CD4-positive, alpha-beta T cell treated with Interleukin-4 for 4 hours (primary cell): ENCODE measurements around the gene INPP5J.
"Not testable (repeated sequence)": the region's sequence is repeated elsewhere in the genome, so short reads cannot be mapped to it uniquely, and the experiment has no call there.

Experiments
- DNase-seq: peaks from one replicate; pipeline ENCODE4 v3.0.0-alpha.2; 2020

The INPP5J gene

GRCh38 chr22:31155422-31155821, 32.7 kb downstream of the INPP5J start:
- DNase-seq = no peak

GRCh38 chr22:31160328-31160978, 37.7 kb downstream of the INPP5J start:
- DNase-seq = no peak

GRCh38 chr22:31161386-31161785, 38.6 kb downstream of the INPP5J start:
- DNase-seq = no peak

DNA sequence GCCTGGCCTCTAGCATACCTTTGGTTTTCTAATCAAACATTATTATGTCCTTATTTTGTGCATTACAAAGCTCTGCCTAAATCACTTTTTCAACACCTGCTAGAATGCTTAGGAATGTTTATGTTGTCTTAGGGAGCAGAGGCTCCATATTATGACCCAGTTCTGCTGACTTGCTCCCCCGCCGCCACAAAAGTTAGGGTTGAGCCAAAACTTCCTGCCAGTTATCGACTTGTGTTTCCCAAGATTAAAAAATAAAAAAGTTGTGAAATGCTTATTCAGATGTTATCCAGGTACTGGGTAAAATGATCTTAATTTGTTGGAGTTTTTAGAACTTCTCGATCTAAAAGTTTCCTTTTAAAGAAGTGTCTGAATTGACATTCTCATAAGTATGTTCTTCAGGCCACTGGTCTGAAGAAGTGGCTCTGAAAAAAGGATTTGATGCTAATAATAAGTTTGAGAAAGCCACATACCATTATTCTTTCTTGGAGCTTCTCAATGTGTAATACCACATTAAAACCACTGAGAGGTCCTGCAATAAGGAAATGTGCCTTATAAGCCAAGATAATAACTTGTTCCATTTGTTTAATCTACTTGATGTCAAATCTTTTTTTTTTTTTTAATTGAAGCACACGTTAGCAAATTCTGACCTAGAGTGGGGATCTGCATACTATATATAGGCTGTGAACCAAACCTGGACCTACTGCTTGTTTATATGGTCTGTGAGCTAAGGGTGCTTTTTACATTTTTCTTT, 39.4 kb downstream of the INPP5J start:
- no peak for DNase-seq

DNA sequence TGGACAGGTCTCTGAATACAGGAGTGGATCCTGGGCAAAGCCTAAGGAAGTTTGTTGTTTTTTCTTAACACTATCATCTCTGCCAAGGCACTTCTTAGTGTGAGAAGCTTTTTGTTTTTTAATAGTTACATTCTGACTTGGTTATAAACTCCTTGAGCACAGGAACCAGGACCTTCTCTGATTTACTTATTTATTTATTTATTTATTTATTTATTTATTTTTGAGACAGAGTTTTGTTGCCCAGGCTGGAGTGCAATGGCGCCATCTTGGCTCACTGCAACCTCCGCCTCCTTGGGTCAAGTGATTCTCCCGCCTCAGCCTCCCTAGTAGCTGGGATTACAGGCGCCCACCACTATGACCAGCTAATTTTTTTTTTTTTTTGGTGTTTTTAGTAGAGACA, 48.2 kb downstream of the INPP5J start:
- DNase-seq = no peak

DNA sequence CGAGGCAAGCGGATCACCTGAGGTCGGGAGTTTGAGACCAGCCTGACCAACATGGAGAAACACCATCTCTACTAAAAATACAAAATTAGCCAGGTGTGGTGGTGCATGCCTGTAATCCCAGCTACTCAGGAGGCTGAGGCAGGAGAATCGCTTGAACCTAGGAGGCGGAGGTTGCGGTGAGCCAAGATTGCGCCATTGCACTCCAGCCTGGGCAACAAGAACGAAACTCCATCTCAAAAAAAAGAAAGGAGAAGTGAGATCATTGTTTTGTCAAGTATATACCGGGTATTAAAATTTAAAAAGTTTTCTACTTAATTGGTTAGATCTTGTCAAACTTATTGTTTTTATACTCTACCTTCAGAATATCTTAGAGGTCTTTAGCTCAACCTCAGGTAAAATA, 49.0 kb downstream of the INPP5J start:
- DNase-seq = not testable (repeated sequence)

DNA sequence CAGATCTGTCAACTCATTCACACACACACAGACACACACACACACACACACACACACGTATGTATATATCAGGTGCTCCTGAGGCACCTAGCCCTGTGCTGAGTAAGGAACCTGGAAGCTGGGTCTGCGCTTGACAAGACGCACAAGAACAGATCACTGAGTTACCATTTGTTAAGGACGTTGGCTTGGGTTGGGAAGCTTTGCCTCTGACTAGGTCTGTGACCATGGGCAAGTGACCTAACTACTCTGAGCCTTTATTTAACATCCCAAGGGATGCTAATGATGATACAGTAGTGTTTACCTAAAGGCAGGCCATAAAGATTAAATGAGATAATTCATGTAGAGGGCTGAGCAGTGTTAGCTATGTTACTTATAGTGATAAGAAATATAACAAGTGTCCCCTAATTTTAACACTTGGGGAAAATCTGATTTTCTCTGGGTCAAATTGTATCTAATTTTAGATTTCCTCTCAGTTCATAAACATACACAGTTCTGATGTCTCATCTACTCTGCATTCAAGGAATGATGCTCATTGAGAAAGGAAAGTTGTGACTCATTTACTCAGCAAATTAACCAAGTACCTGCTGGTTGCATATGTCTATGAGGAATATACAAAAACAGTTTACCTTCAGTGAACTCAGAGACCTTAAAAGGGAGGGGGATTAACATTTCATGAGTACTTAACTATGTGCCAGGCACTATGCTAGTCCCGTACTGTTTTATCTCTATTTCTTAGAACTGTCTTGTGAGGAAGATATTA, 50.8 kb downstream of the INPP5J start:
- no peak for DNase-seq

DNA sequence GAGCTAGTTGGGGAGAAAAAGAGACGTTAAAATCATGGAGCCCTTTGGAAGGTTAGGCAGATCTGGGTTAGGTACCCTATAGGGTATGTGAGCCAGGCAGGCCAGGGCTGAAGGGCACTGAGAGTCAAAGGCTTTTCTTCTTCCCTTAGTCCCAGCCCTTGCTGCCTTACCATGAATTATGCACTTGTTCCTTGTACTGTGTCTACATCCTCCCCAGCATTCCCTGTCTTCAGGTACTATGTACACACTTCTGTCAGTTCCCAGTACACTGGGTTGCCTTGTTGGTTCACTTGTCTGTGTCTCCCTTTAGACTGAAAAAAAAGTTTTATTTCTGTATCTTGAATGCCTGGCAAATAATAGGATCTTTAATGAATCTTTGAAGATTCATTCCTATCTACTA, 54.2 kb downstream of the INPP5J start:
- no peak for DNase-seq

DNA sequence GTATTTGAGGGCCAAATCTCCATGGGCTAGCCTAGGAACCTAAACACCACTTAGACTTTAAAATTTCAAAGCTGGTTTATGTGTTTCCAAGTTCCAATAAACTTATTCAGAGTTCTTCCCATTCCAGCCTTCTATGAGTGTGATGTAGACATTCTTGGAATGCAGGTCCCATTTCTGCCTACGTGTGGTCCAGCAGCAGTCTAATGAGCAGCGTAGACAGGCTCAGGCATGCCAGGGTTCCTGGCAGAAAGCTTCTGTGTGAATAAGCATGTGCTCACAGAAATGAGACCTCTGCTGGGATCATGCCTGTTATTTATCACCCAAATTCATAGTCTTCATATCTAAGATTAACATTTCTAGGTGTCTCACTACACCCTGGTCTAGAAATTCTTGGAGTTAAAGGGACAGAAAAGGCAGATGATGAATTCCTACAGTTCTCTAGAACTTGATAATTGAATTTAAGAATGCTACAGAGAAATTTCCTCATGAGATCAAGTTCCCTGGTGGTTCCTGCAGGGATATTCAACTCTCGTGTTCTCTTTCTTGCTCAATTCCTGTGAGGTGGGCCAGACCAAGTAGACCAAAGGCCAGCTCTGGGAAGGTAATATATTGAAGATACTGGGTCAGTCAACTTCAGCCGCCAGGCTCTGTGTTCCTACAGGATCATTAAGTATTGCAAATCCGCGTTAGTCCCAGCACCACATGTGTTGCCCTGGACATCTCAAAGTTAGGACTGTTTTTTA, 54.8 kb downstream of the INPP5J start:
- no peak for DNase-seq

GRCh38 chr22:31178859-31179258, 56.1 kb downstream of the INPP5J start:
- no peak for DNase-seq

- DNase-seq = no peak
Measured at GRCh38 chr22:31179345-31179744, 56.6 kb downstream of the INPP5J start.

DNA sequence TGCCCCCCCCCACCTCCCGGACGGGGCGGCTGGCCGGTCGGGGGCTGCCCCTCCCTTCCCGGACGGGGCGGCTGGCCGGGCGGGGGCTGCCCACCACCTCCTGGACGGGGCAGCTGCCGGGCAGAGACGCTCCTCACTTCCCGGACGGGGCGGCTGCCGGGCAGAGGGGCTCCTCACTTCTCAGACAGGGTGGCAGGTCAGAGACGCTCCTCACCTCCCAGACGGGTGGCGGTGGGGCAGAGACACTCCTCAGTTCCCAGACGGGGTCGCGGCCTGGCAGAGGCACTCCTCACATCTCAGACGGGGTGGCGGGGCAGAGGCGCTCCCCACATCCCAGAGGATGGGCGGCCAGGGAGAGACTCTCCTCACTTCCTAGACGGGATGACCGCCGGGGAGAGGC, 61.2 kb downstream of the INPP5J start:
- no peak for DNase-seq
